Stimulated activated naive CD4-positive, alpha-beta T cell (primary cell): Measurements from ENCODE around the gene OVCH1.
"Not testable (repeated sequence)": the region's sequence is repeated elsewhere in the genome, so short reads cannot be mapped to it uniquely, and the experiment has no call there.

ENCODE experiments used
- DNase-seq, 6 experiments: peaks; one replicate each; lab custom pipeline; 2025; lab: John Stamatoyannopoulos, UW

Gene OVCH1

DNA sequence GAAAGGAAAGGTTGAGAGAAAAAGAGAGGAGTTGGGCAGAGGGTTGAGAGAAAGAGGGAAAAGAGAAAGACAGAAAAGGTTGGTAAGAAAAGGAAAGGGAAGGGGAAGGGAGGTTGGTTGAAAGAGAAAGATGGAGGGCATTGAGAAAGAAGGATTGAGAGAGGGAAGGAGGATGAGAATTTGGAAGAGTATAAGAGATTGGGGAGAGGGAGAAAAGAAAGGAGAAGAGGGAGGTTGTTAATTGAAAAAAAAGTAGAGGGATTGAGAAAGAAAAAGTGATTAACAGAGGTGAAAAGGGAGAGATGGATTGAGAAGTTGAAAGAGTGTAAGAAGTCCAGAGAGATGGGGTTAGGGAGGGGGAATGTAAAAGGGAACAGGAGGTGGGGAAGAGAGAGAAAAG, 95.0 kb downstream of the OVCH1 start:
- no peak for DNase-seq

DNA sequence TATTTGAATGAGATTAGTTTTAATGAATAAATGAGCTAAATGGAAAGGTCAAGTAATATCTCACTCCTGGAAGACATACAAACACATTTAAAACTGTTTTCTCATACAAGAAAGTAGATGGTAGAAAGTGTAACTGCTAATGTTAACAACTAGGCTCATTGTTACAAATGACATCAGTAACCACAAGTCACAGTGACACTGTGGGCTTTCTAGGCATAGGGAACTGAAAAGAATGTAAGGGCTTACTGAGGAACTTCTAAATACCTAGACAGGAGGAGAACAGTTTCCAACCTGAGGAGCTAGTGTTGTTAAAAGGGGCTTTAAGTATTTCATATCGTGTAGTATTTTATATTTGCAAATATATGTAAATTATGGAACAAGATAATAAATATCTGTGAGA, 99.0 kb downstream of the OVCH1 start:
- DNase-seq: no peak

DNA sequence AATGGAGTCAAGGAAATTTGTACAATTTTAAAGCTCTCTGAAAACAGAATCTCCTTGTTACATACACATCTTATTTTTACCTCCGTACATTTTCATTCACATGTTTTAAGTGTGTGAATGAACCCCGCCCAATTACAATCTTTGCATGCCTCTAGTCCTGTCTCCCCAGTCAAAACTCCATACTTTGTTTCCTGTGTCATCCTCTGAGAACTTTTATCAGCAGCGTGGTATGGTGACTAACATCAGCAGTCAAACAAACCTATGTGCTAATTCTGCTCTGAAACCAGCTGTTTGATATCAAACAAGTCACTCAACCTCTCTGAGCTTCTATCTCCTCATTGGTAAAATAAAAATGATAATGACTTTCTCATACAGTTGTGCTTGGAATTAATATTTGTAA, 100.7 kb downstream of the OVCH1 start:
- no peak for DNase-seq

DNA sequence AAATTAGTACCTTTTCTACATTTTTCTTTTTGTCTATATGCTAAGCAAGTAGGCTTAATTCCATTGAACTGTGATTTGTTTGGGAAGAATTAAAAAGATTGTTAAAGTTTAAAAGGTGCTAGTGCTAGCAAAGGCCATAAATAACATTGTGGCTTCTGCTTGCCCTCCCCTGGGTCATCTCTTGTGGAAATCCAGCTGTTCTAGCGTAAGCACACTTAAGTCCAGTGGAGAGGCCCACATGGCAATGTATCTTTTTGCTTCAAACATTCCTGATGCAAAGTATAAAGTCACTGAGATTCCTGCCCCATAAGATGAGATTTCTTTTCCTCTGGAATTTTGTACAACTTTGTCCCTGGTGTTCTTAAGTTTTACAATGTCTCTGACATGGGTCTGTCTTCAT, 102.1 kb downstream of the OVCH1 start:
- DNase-seq: no peak

DNA sequence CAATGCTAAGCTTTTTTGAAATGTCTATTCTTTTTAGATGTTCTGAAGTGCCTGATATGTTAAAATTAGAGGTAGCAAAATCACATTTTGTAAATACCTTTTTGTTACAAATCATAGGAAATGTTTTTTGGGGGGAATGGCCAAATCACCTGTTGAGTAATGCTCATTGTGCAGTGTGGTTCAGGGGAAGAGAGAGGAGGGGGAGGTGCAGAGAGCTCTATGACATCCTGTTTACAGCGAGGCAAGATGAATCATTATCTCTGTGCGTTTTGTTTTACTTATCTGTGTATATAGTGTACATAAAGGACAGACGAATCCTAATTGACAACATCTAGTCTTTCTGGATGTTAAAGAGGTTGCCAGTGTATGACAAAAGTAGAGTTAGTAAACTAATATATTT, 107.1 kb downstream of the OVCH1 start:
- DNase-seq: peak in 3 of 6 experiments; percentile 23 to 54 (median 54)

DNA sequence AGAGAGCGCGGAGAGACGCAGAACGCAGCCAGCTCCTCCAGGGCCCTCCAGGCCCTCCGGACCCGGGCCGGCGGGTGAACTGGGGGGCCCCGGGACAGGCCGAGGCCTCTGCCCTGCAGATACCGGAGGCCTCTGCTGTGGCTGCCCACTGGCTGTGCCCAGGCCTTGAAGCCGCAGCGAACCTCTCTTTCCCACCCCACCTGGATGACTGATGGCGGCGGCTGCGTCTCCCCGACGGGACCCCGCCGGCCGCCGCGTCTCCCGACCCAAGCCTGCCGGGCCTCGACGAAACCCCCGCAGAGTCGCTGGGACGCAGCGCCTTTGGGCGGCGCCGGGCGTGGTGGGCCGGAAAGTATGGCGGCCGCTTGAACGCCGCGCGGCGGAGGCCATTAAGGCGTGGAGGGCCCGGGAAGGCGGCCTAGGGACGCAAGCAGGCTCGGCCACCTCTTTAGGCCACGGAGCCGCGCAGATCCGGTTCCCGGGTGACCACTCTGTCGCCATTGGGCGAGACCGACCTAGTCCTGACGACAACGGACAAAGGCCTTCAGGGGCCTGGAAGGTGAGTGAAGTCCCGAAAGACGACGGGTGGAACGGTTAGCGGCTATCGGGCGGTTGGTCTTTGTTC, 108.1 kb downstream of the OVCH1 start:
- DNase-seq: no peak

DNA sequence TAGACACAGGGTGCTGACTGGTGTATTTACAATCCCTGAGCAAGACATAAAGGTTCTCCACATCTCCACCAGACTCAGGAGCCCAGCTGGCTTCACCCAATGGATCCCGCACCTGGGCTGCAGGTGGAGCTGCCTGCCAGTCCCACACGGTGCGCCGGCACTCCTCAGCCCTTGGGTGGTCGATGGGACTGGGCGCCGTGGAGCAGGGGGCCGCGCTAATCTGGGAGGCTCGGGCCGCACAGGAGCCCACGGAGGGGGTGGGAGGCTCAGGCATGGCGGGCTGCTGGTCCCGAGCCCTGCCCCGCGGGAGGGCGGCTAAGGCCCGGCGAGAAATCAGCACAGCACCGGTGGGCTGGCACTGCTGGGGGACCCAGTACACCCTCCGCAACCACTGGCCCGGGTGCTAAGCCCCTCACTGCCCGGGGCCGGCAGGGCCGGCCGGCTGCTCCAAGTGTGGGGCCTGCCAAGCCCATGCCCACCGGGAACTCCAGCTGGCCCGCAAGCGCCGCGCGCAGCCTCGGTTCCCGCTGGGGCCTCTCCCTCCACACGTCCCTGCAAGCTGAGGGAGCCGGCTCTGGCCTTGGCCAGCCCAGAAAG, 111.3 kb downstream of the OVCH1 start:
- not testable (repeated sequence) for DNase-seq

DNA sequence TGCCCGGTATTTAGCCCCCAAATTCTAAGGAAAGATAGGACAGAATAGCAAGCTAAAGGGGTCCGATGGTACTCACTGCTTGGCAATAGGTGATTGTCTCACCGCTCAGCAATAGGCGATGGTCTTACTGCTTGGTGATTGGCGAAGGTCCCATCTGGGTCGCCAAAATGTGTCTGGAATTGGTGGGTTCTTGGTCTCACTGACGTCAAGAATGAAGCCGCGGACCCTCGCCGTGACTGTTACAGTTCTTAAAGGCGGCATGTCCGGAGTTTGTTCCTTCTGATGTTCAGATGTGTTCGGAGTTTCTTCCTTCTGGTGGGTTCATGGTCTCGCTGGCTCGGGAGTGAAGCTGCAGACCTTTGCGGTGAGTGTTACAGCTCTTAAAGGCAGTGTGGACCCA, 112.3 kb downstream of the OVCH1 start:
- DNase-seq: not testable (repeated sequence)

DNA sequence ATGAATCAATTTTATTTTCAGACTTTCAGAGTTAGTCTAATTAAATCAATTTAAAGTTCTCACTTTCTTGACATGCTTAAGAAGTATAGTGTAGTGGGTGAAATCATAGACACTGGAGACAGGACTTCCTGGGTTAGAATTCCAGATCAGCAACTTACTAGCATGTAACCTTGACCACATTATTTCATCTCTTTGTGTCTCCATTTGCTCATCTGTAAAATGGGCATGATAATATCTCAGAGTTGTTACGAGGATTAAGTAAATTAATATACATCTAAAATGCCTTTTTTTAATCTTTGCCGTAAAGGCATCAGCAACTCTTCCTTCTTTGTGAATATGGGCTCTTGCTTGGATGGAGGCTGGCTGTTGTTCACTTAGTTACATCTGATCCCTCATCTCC, 115.2 kb downstream of the OVCH1 start:
- no peak for DNase-seq

DNA sequence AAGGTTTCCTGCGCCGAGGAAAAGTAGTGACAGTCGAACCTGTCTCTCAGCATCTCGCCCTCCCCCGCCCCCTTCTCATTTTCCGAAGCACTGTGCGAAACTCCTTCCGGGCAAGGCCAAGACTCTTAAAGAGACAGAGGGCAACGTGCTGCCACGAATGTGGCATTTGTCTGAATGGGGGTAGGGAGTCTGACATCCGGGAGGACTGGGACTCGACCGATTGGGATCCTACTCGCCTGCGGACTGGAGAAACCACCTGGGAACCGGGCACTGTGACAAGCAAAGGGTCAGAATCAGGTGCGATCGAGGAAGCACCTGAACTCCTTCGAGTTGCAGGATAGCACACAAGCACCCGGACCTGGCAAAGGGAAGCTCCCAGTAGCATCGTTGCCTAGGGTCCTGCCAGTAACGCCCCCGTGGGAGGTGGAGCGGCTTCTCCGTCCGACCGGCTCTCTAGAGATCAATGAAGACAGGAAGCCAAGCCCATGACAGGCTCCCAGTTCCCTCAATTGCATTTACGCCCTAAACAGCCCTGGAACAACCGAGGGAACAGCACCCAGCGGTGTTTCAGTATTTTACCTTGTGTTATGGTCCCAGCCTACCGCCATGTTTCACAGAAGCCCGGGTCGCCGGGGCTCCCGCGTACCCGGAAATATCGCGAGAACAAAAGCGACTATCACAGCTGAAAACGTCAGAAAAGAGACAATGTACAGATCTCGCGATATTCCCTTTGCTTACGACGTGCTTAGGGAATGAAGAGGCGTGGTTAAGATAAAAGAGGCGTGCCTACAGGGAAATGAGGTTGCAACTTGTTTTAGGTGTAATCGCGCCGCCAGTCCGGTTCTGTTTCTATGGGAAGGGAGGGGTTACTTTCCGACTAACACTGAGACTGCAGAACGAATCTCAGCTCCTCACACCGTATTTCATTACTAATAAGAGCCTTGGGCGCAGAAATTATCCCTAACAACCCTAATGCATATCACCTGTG, 116.7 kb downstream of the OVCH1 start, which contains the start of gene ERGIC2:
Gene ERGIC2 (minus strand): TSS at position 637 of the 988 bp plus-strand sequence. CDS start 9,539 bp downstream, outside the sequence.
- DNase-seq: peak; percentile 81 to 96 (median 94)
